B cell (primary cell): ENCODE data around the gene FOXD3. TPM values are rescaled to one million over a fixed set of nuclear protein-coding genes. Genes with fewer than 3 reads are reported as not detected.

ENCODE experiments used
- ATAC-seq: fragments of 200-7000 bp; cut with Tn5 transposase; one replicate; pipeline ENCODE4 v1.10.0; 2021; ENCODE audit warnings: low read depth, mild to moderate bottlenecking, moderate number of reproducible peaks, moderate library complexity
- CTCF ChIA-PET: fragments of 350-600 bp; sonication (Branson Sonifier 250); formaldehyde crosslinking; loops from one replicate; lab custom pipeline; 2021; ENCODE audit warnings: antibody characterized with exemption, inconsistent platforms; lab: Charles Lee
- POLR2A ChIA-PET: fragments of 350-600 bp; sonication (Branson Sonifier 250); formaldehyde crosslinking; loops from one replicate; lab custom pipeline; 2021; ENCODE audit warnings: antibody characterized with exemption; lab: Charles Lee
- DNase-seq: peaks from one replicate; pipeline ENCODE4 v3.0.0; 2013
- H2AFZ ChIP-seq: 2 replicates; pipeline ENCODE4 v1.6.1; 2012; ENCODE audit warnings: mild to moderate bottlenecking, low read depth, low read length; ENCODE audit not compliant: insufficient read depth, poor library complexity, severe bottlenecking
- H3K27ac ChIP-seq, 2 donors: 1 replicate in 1 of 2; 2 replicates in 1 of 2; pipeline ENCODE4 v1.5.1; 2012 to 2013; ENCODE audit warnings: low read length in 2 of 2, mild to moderate bottlenecking in 2 of 2, moderate library complexity in 1 of 2
- H3K27me3 ChIP-seq, 4 experiments: fragments of 200-600 bp in 1 of 4; sonication (generic) in 1 of 4; replicated peaks in 1 of 4; 1 replicate in 2 of 4; 2 replicates in 2 of 4; pipeline versions ENCODE4 v1.6.1 to v1.7.0; 2013 to 2016; ENCODE audit warnings: low read length in 3 of 4, mild to moderate bottlenecking in 2 of 4, mixed read lengths in 1 of 4, moderate library complexity in 1 of 4; ENCODE audit not compliant: insufficient read depth in 4 of 4, control insufficient read depth in 3 of 4; ENCODE audit errors: control extremely low read depth in 1 of 4
- H3K36me3 ChIP-seq, 2 experiments: replicated peaks in 1 of 2; 1 replicate in 1 of 2; 2 replicates in 1 of 2; pipeline versions ENCODE4 v1.6.1 to v1.7.1; 2013; ENCODE audit warnings: low read length in 1 of 2; ENCODE audit not compliant: insufficient read depth in 2 of 2, control insufficient read depth in 1 of 2; ENCODE audit errors: control extremely low read depth in 1 of 2, extremely low read depth in 1 of 2
- H3K4me1 ChIP-seq, 2 donors: fragments of 200-600 bp in 1 of 2; sonication (generic) in 1 of 2; 1 replicate in 1 of 2; 2 replicates in 1 of 2; pipeline versions ENCODE4 v1.5.1 to v1.6.1; 2013 to 2017; ENCODE audit warnings: low read length in 2 of 2; ENCODE audit not compliant: control insufficient read depth in 2 of 2, insufficient read depth in 2 of 2
- H3K4me2 ChIP-seq: replicated peaks from 2 replicates; pipeline ENCODE3; 2012; ENCODE audit warnings: mild to moderate bottlenecking, low read depth, low read length; ENCODE audit not compliant: poor library complexity, severe bottlenecking
- H3K4me3 ChIP-seq, 5 experiments: fragments of 200-600 bp in 1 of 5; sonication (generic) in 1 of 5; 1 replicate in 3 of 5; 2 replicates in 2 of 5; pipeline versions ENCODE4 v1.5.1 to v1.7.0; 2011 to 2016; ENCODE audit warnings: low read length in 4 of 5, mild to moderate bottlenecking in 4 of 5, low read depth in 2 of 5, control low read depth in 1 of 5, moderate library complexity in 1 of 5; ENCODE audit not compliant: insufficient read depth in 1 of 5; ENCODE audit errors: control extremely low read depth in 1 of 5, extremely low read depth in 1 of 5
- H3K79me2 ChIP-seq: fragments of 200-600 bp; sonication (generic); one replicate; pipeline ENCODE4 v1.6.0; 2016; ENCODE audit warnings: low read length; ENCODE audit not compliant: control insufficient read depth, insufficient read depth
- H3K9ac ChIP-seq: fragments of 200-600 bp; sonication (generic); 2 replicates; pipeline ENCODE4 v1.6.1; 2017; ENCODE audit warnings: mild to moderate bottlenecking, low read length, moderate library complexity
- H3K9me3 ChIP-seq, 3 donors: one replicate each; pipeline versions ENCODE4 v1.6.1 to v1.7.1; 2013; ENCODE audit warnings: low read length in 2 of 3; ENCODE audit not compliant: control insufficient read depth in 2 of 3, insufficient read depth in 1 of 3; ENCODE audit errors: control extremely low read depth in 1 of 3
- H4K20me1 ChIP-seq: 2 replicates; pipeline ENCODE4 v1.6.0; 2012; ENCODE audit warnings: mild to moderate bottlenecking, low read length; ENCODE audit not compliant: insufficient read depth, control insufficient read depth, poor library complexity, severe bottlenecking
- H3K27ac Mint-ChIP-seq: one replicate; pipeline ENCODE4 v1.8.0; 2021; ENCODE audit warnings: mixed read lengths
- H3K27me3 Mint-ChIP-seq: one replicate; pipeline ENCODE4 v1.8.0; 2021; ENCODE audit warnings: mixed read lengths
- H3K4me1 Mint-ChIP-seq: one replicate; pipeline ENCODE4 v1.8.0; 2021; ENCODE audit warnings: mixed read lengths
- H3K4me3 Mint-ChIP-seq: one replicate; pipeline ENCODE4 v1.8.0; 2021; ENCODE audit warnings: mixed read lengths
- H3K9me3 Mint-ChIP-seq: one replicate; pipeline ENCODE4 v1.8.0; 2022; ENCODE audit warnings: mixed read lengths; ENCODE audit not compliant: insufficient read depth
- CTCF ChIP-seq: fragments of 200-600 bp; IDR thresholded peaks from one replicate; pipeline ENCODE4 v1.8.0; 2022; ENCODE audit warnings: antibody characterized with exemption, mild to moderate bottlenecking
- EZH2 ChIP-seq: IDR thresholded peaks from 2 replicates; pipeline ENCODE4 v1.6.1; 2012; ENCODE audit warnings: borderline replicate concordance, low read depth, mild to moderate bottlenecking, moderate library complexity, low read length; ENCODE audit not compliant: insufficient read depth, poor library complexity, severe bottlenecking
- WGBS: methylation state at CpG from one replicate; pipeline ENCODE4 v1.1.5; 2013; ENCODE audit warnings: missing lambda C conversion rate; ENCODE audit not compliant: insufficient coverage; 5-methylcytosine and 5-hydroxymethylcytosine counted together
- intact Hi-C: fragments of 100-400 bp; cut with micrococcal nuclease; formaldehyde crosslinking; loops from one replicate; pipeline ENCODE4 v1.10.0; 2022
- polyA plus RNA-seq: library from polyadenylated mRNA; depleted of rRNA; stranded (reverse); fragments of >200 nt; gene quantifications from 2 replicates; pipeline ENCODE4 v1.2.3, GENCODE V29; 2012
- total RNA-seq, 2 donors: library from RNA; stranded (reverse); fragments of 120-200 nt in 1 of 2; gene quantifications; 1 replicate in 1 of 2; 2 replicates in 1 of 2; pipeline versions ENCODE4 v1.2.3 to v1.2.4, GENCODE V29; 2013 to 2022

The FOXD3 gene
- total and polyA plus RNA-seq, 2 donors (not counting 1 experiment from before 2014, with no cell fraction given), result not detected

- DNase-seq (no peak), ATAC-seq (no peak)
- H3K9ac ChIP-seq, result no peak overlapping the region
- CTCF ChIA-PET, result no interaction called here
- H3K9me3 Mint-ChIP-seq, result no peaks in the 10 kb centered on the region
- no peak overlapping the region for H3K27ac Mint-ChIP-seq
- no peaks in the 10 kb centered on the region for H3K79me2 ChIP-seq
- intact Hi-C loops, result no loop called here
- no peaks in the 10 kb centered on the region for H3K4me1 Mint-ChIP-seq
- TF ChIP-seq EZH2, result no peak
- no peak for TF ChIP-seq CTCF
- H3K4me2 ChIP-seq, result no peak overlapping the region
- POLR2A ChIA-PET, result no interaction called here
- H3K36me3 ChIP-seq, result no peaks in the 10 kb centered on the region
- peaks cover 4% of the 10 kb centered on the region for H3K27me3 Mint-ChIP-seq
- no peaks in the 10 kb centered on the region for H3K9me3 ChIP-seq
- no peaks in the 10 kb centered on the region for H3K4me1 ChIP-seq
- no peak overlapping the region for H3K4me3 ChIP-seq
- H4K20me1 ChIP-seq, result no peaks in the 10 kb centered on the region
- H3K4me3 Mint-ChIP-seq, result no peak overlapping the region
- no peak overlapping the region for H3K27ac ChIP-seq
- no peak overlapping the region for H2AFZ ChIP-seq
- peaks cover 0 to under 1% (median 0%) of the 10 kb centered on the region in 4 experiments for H3K27me3 ChIP-seq
Measured at GRCh38 chr1:63274371-63274770, 48.0 kb upstream of the FOXD3 start.

GRCh38 chr1:63274979-63275378 is 47.4 kb upstream of the FOXD3 start:
- intact Hi-C loops, result no loop called here

More at GRCh38 chr1:63274979-63275378, 47.4 kb upstream of the FOXD3 start:
- Mint-ChIP-seq H3K27ac (no peak overlapping the region), H3K9me3 (no peaks in the 10 kb centered on the region), H3K27me3 (peaks cover 4% of the 10 kb centered on the region), H3K4me3 (no peak overlapping the region), H3K4me1 (no peaks in the 10 kb centered on the region)
- Histone ChIP-seq H3K4me3 (no peak overlapping the region), H3K4me1 (no peaks in the 10 kb centered on the region), H3K9me3 (no peaks in the 10 kb centered on the region), H3K36me3 (no peaks in the 10 kb centered on the region), H2AFZ (no peak overlapping the region), H3K27ac (no peak overlapping the region), H4K20me1 (no peaks in the 10 kb centered on the region), H3K4me2 (no peak overlapping the region), H3K27me3 (no peaks in the 10 kb centered on the region), H3K79me2 (no peaks in the 10 kb centered on the region), H3K9ac (no peak overlapping the region)
- CTCF ChIA-PET, result no interaction called here
- DNase-seq (no peak), ATAC-seq (no peak)
- POLR2A ChIA-PET, result no interaction called here
- TF ChIP-seq EZH2 (no peak), CTCF (no peak)
- 82% methylated on average over 2 of the region's 2 CpGs for WGBS
